ENCODE results near the gene CYTH2. TPM values are rescaled to one million over a fixed set of nuclear protein-coding genes. Genes with fewer than 3 reads are reported as not detected.
A peak's percentile ranks its signal among the peaks of the same experiment; 100 is the strongest.

The CYTH2 gene
- total RNA-seq, 3 donors from 2014 or later (not counting 1 experiment from before 2014, with no cell fraction given): 38.5 to 44.1 (median 39.2) TPM

DNA sequence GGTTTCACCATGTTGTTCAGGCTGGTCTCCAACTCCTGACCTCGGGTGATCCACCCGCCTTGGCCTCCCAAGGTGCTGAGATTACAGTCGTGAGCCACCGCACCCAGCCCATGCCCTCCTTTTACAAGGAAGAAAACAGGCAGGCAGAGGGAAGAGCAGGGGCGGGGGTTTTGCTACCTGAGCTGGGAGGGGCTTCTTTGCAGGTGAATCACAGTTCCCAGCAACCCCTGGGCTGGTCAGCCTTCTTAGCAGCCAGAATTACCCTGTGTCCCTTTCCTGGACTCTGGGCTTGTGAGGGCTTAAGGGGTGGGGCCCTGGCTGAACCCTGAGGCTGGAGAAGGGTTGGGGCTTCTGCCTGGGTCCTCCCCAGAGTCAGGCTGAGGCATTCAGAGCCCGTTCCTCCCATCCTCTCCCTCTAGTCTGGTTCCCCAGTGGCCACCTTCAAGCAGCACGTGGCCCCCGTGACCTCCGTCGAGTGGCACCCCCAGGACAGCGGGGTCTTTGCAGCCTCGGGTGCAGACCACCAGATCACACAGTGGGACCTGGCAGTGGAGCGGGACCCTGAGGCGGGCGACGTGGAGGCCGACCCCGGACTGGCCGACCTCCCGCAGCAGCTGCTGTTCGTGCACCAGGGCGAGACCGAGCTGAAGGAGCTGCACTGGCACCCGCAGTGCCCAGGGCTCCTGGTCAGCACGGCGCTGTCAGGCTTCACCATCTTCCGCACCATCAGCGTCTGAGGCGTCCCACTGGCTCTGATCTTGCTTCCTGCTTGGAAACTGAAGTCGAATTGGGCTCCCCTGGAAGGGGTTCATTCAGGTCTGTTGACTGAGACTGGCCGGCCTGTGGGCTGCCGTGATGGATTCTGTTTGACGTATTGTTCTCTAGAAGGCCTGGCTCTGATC is 16.6 kb upstream of the CYTH2 start:
- no peaks in the 10 kb centered on the region for H3K27me3 ChIP-seq (ENCODE audit: control insufficient read depth, insufficient read depth, low read length)
- H3K4me3 Mint-ChIP-seq: no peak overlapping the region
- no peaks in the 10 kb centered on the region for H3K36me3 Mint-ChIP-seq
- H3K27ac ChIP-seq (ENCODE audit: low read length): no peak overlapping the region
- intact Hi-C loops (cut with micrococcal nuclease): no loop called here
- WGBS (ENCODE audit: insufficient coverage): 97% methylated on average over 33 of the region's 33 CpGs
- no peak overlapping the region for H3K27ac Mint-ChIP-seq
- H3K4me3 ChIP-seq (ENCODE audit: low read length): no peak overlapping the region
- DNase-seq (no peak), ATAC-seq (no peak)
- peaks cover 15 to 17% of the 10 kb centered on the region in 2 donors for H3K4me1 Mint-ChIP-seq
- H3K4me1 ChIP-seq (ENCODE audit: control insufficient read depth, insufficient read depth, low read length): peaks cover 8% of the 10 kb centered on the region
- no peaks in the 10 kb centered on the region for H3K9me3 Mint-ChIP-seq
- TF ChIP-seq, protein P1, sequence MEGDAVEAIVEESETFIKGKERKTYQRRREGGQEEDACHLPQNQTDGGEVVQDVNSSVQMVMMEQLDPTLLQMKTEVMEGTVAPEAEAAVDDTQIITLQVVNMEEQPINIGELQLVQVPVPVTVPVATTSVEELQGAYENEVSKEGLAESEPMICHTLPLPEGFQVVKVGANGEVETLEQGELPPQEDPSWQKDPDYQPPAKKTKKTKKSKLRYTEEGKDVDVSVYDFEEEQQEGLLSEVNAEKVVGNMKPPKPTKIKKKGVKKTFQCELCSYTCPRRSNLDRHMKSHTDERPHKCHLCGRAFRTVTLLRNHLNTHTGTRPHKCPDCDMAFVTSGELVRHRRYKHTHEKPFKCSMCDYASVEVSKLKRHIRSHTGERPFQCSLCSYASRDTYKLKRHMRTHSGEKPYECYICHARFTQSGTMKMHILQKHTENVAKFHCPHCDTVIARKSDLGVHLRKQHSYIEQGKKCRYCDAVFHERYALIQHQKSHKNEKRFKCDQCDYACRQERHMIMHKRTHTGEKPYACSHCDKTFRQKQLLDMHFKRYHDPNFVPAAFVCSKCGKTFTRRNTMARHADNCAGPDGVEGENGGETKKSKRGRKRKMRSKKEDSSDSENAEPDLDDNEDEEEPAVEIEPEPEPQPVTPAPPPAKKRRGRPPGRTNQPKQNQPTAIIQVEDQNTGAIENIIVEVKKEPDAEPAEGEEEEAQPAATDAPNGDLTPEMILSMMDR (IDR thresholded peaks at IDR 0.05): no peak
- H3K36me3 ChIP-seq (ENCODE audit: control insufficient read depth, insufficient read depth, low read length): peaks cover 50% of the 10 kb centered on the region
- H3K9me3 ChIP-seq (ENCODE audit: control insufficient read depth, insufficient read depth, low read length): no peaks in the 10 kb centered on the region
- H3K27me3 Mint-ChIP-seq (ENCODE audit: low read depth in 2 of 2): no peaks in the 10 kb centered on the region

DNA sequence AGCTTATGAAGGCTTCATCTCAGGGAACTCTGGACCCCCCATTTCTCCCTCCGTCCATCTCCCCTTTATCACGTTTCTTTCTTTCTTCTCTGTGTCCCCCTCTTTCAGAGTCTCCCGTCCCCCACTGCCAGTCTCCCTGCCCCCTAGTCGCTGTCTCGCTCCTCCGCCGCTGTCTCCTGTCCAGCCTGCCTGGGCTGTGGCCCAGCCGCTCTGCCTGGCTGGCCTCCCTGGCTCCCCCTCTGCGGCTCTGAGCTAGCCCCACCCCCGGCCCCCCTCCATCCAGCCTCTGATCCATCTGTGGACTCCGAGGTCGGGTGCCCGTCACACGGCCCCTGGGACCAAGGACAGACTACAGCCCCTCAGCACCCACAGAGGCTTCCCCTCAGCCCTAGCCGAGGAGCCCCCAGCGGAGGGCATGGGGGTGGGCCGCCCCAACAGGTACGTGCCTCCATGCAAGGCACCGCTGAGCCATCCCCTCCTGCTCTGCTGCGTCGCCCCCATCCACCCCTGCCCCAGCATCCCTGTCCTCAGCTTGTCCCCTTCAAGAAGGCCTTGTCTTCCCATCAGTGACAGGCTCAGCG is 14.9 kb upstream of the CYTH2 start:
- Histone ChIP-seq H3K27me3 (ENCODE audit: control insufficient read depth, insufficient read depth, low read length) (no peaks in the 10 kb centered on the region), H3K36me3 (ENCODE audit: control insufficient read depth, insufficient read depth, low read length) (peaks cover 38% of the 10 kb centered on the region), H3K27ac (ENCODE audit: low read length) (no peak overlapping the region), H3K4me3 (ENCODE audit: low read length) (no peak overlapping the region), H3K4me1 (ENCODE audit: control insufficient read depth, insufficient read depth, low read length) (peaks cover 8% of the 10 kb centered on the region), H3K9me3 (ENCODE audit: control insufficient read depth, insufficient read depth, low read length) (no peaks in the 10 kb centered on the region)
- TF ChIP-seq, protein P1 (IDR thresholded peaks at IDR 0.05): no peak
- intact Hi-C loops (cut with micrococcal nuclease): no loop called here
- Mint-ChIP-seq H3K4me1 (peaks cover 9 to 11% of the 10 kb centered on the region in 2 donors), H3K27ac (no peak overlapping the region), H3K4me3 (no peak overlapping the region), H3K9me3 (no peaks in the 10 kb centered on the region), H3K27me3 (ENCODE audit: low read depth in 2 of 2) (no peaks in the 10 kb centered on the region), H3K36me3 (no peaks in the 10 kb centered on the region)
- ATAC-seq (no peak), DNase-seq (no peak)
- 97% methylated on average over 22 of the region's 22 CpGs for WGBS (ENCODE audit: insufficient coverage)

DNA sequence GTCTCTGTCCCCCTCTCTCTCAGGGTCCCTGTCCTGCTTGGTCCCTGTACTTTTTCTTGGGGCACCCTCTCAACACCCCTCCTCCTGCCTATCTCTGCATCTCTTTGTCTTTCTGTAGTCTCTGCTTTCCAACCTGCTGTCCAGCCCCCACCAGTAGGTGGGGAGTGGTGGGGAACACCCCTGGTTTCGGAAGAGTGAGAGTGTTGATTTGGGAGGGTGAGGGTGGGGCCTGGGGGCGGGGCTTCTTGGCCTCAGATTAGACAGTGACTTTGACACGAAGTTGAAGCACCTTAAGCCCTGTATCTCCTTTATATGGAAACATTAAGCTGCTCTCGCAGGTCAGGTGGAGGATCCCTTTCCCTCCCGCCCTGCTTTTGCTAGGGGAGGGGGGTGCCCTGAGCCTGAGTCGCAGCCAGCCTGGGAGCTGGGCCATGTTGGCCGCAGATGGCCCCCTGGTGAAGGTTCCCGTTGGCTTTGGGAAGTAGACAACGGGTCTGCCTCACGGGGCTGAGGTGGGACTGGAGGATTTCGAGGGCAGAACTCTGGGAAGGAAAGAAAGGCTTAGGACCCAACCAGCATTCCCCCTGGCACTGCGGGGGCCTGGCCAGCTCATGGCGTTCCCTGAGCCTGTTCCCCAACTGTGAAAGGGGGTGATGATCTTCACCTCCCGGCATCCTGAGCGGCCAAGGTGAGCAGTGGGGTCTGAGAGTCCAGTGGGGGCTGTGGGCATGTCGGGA is 13.8 kb upstream of the CYTH2 start, which contains the start of gene KCNJ14:
KCNJ14 (plus strand) TSS at position 404 of the 737 bp plus-strand sequence. CDS start 6,151 bp downstream, outside the sequence.
- Histone ChIP-seq H3K27ac (ENCODE audit: low read length) (no peak within 1 kb of the TSS), H3K9me3 (ENCODE audit: control insufficient read depth, insufficient read depth, low read length) (no peaks in the 10 kb centered on the region), H3K4me3 (ENCODE audit: low read length) (no peak within 1 kb of the TSS), H3K27me3 (ENCODE audit: control insufficient read depth, insufficient read depth, low read length) (no peaks in the 10 kb centered on the region), H3K36me3 (ENCODE audit: control insufficient read depth, insufficient read depth, low read length) (peaks cover 29% of the 10 kb centered on the region), H3K4me1 (ENCODE audit: control insufficient read depth, insufficient read depth, low read length) (peaks cover 8% of the 10 kb centered on the region)
- no peaks in the 10 kb centered on the region for H3K9me3 Mint-ChIP-seq
- peak within 1 kb of the TSS in 1 of 2 donors; percentile 31 for H3K27ac Mint-ChIP-seq
- intact Hi-C loops (cut with micrococcal nuclease): no loop called here
- H3K4me1 Mint-ChIP-seq: peaks cover 9 to 11% of the 10 kb centered on the region in 2 donors
- DNase-seq (no peak), ATAC-seq (no peak)
- 89% methylated on average over 16 of the region's 16 CpGs for WGBS (ENCODE audit: insufficient coverage)
- no peaks in the 10 kb centered on the region for H3K36me3 Mint-ChIP-seq
- no peak within 1 kb of the TSS for H3K4me3 Mint-ChIP-seq
- TF ChIP-seq, protein P1 (IDR thresholded peaks at IDR 0.05): no peak
- H3K27me3 Mint-ChIP-seq (ENCODE audit: low read depth in 2 of 2): no peaks in the 10 kb centered on the region
